ENCODE measurements around the gene AOAH.

- TF ChIP-seq CTCF (conservative IDR thresholded peaks at IDR 0.05; ENCODE audit: low read depth, low read length) (no peak), EZH2 (IDR thresholded peaks at IDR 0.05; ENCODE audit: borderline replicate concordance, low read depth, low read length, poor library complexity, severe bottlenecking) (no peak)
Measured at GRCh38 chr7:36469236-36469635, 255.1 kb downstream of the AOAH start.
